ENCODE results near the gene PDHB.
"Not testable (repeated sequence)": the region's sequence is repeated elsewhere in the genome, so short reads cannot be mapped to it uniquely, and the experiment has no call there.

Gene PDHB

GRCh38 chr3:58433400-58434167, at the start of gene PDHB:
Gene PDHB (minus strand): TSS chr3:58433832. CDS start chr3:58433809, 23 bp downstream.
- DNase-seq (ENCODE audit: low spot score): peak; percentile 87

GRCh38 chr3:58482917-58483636, 49.4 kb upstream of the PDHB start:
- DNase-seq (ENCODE audit: low spot score): no peak

- DNase-seq (ENCODE audit: low spot score): no peak
Observed at GRCh38 chr3:58480309-58480708, 46.7 kb upstream of the PDHB start.

- DNase-seq (ENCODE audit: low spot score): no peak
Observed at GRCh38 chr3:58478781-58479180, 45.1 kb upstream of the PDHB start.

GRCh38 chr3:58474967-58475578, 41.4 kb upstream of the PDHB start:
- no peak for DNase-seq (ENCODE audit: low spot score)

- no peak for DNase-seq (ENCODE audit: low spot score)
Observed at GRCh38 chr3:58474348-58474911, 40.8 kb upstream of the PDHB start.

GRCh38 chr3:58473275-58473674, 39.6 kb upstream of the PDHB start:
- no peak for DNase-seq (ENCODE audit: low spot score)

GRCh38 chr3:58471025-58471887, 37.6 kb upstream of the PDHB start:
- no peak for DNase-seq (ENCODE audit: low spot score)

- DNase-seq (ENCODE audit: low spot score): no peak
Observed at GRCh38 chr3:58470363-58471024, 36.9 kb upstream of the PDHB start.

- no peak for DNase-seq (ENCODE audit: low spot score)
Observed at GRCh38 chr3:58469096-58469495, 35.5 kb upstream of the PDHB start.

GRCh38 chr3:58466899-58467563, 33.4 kb upstream of the PDHB start:
- no peak for DNase-seq (ENCODE audit: low spot score)

GRCh38 chr3:58464866-58465265, 31.2 kb upstream of the PDHB start:
- no peak for DNase-seq (ENCODE audit: low spot score)

GRCh38 chr3:58463942-58464271, 30.3 kb upstream of the PDHB start:
- DNase-seq (ENCODE audit: low spot score): no peak

- DNase-seq (ENCODE audit: low spot score): peak; percentile 46
Observed at GRCh38 chr3:58463181-58463941, 29.7 kb upstream of the PDHB start.

GRCh38 chr3:58462829-58463180, 29.2 kb upstream of the PDHB start:
- DNase-seq (ENCODE audit: low spot score): no peak

GRCh38 chr3:58459160-58459559, 25.5 kb upstream of the PDHB start:
- DNase-seq (ENCODE audit: low spot score): no peak

- DNase-seq (ENCODE audit: low spot score): no peak
Observed at GRCh38 chr3:58452176-58452575, 18.5 kb upstream of the PDHB start.

GRCh38 chr3:58441514-58442450, 8.2 kb upstream of the PDHB start:
- no peak for DNase-seq (ENCODE audit: low spot score)

- not testable (repeated sequence) for DNase-seq (ENCODE audit: low spot score)
Observed at GRCh38 chr3:58440996-58441355, 7.3 kb upstream of the PDHB start.
